Bronchial epithelial cell (primary cell): ENCODE measurements around the gene KRTAP9-9. TPM values are rescaled to one million over a fixed set of nuclear protein-coding genes. Genes with fewer than 3 reads are reported as not detected.
A peak's percentile ranks its signal among the peaks of the same experiment; 100 is the strongest.
"Not testable (repeated sequence)": the region's sequence is repeated elsewhere in the genome, so short reads cannot be mapped to it uniquely, and the experiment has no call there.

Source experiments
- DNase-seq: peaks from one replicate; pipeline ENCODE4 v3.0.0-alpha.2; 2010; ENCODE audit warnings: low read depth
- FAIRE-seq: peaks from 2 replicates; lab custom pipeline; 2011; peaks lifted over from hg19 to GRCh38; lab: Jason Lieb, UNC
- H3K27me3 ChIP-seq: 2 replicates; pipeline ENCODE4 v1.5.1; 2011; ENCODE audit warnings: low read length; ENCODE audit not compliant: control insufficient read depth, insufficient read depth
- H3K36me3 ChIP-seq: 2 replicates; pipeline ENCODE4 v1.5.1; 2011; ENCODE audit warnings: low read length; ENCODE audit not compliant: control insufficient read depth, insufficient read depth
- H3K4me3 ChIP-seq: 2 replicates; pipeline ENCODE4 v1.5.1; 2011; ENCODE audit warnings: mild to moderate bottlenecking, low read depth, low read length, control low read depth
- CTCF ChIP-seq: IDR thresholded peaks from 2 replicates; pipeline ENCODE4 v1.5.1; 2011; ENCODE audit warnings: mild to moderate bottlenecking, moderate library complexity, low read length, control low read depth, inconsistent platforms; ENCODE audit not compliant: insufficient read depth, severe bottlenecking
- total RNA-seq: library from RNA; depleted of rRNA; stranded (reverse); fragments of >200 nt; gene quantifications from 2 replicates; pipeline ENCODE4 v1.2.1, GENCODE V29; 2014

KRTAP9-9 gene
- total RNA-seq: not detected in 2 replicates

GRCh38 chr17:41255381-41256290 lies at the start of gene KRTAP9-9:
TSS of gene KRTAP9-9 (plus strand) at chr17:41255384.
- not testable (repeated sequence) for H3K36me3 ChIP-seq, H3K4me3 ChIP-seq, DNase-seq, H3K27me3 ChIP-seq, FAIRE-seq

GRCh38 chr17:41211845-41212466 lies 43.2 kb upstream of the KRTAP9-9 start:
- peak; percentile 87 for DNase-seq
- TF ChIP-seq CTCF: no peak
- H3K27me3 ChIP-seq: peaks cover 3% of the 10 kb centered on the region
- H3K4me3 ChIP-seq: no peak overlapping the region
- no peak for FAIRE-seq
- H3K36me3 ChIP-seq: no peaks in the 10 kb centered on the region

- no peak overlapping the region for H3K4me3 ChIP-seq
- TF ChIP-seq CTCF: no peak
- peaks cover 3% of the 10 kb centered on the region for H3K27me3 ChIP-seq
- H3K36me3 ChIP-seq: no peaks in the 10 kb centered on the region
- FAIRE-seq (no peak), DNase-seq (no peak)
These were observed 42.5 kb upstream of the KRTAP9-9 start for GRCh38 chr17:41212524-41213169.

GRCh38 chr17:41215681-41216080 lies 39.5 kb upstream of the KRTAP9-9 start:
- Histone ChIP-seq H3K4me3 (no peak overlapping the region), H3K27me3 (peaks cover 3% of the 10 kb centered on the region), H3K36me3 (no peaks in the 10 kb centered on the region)
- DNase-seq (no peak), FAIRE-seq (no peak)
- no peak for TF ChIP-seq CTCF

- DNase-seq (no peak), FAIRE-seq (no peak)
- Histone ChIP-seq H3K36me3 (no peaks in the 10 kb centered on the region), H3K27me3 (no peaks in the 10 kb centered on the region), H3K4me3 (no peak overlapping the region)
- TF ChIP-seq CTCF: no peak
These were observed 31.4 kb upstream of the KRTAP9-9 start for GRCh38 chr17:41223821-41224220.

GRCh38 chr17:41226051-41226450 lies 29.1 kb upstream of the KRTAP9-9 start:
- Histone ChIP-seq H3K4me3 (no peak overlapping the region), H3K27me3 (no peaks in the 10 kb centered on the region), H3K36me3 (no peaks in the 10 kb centered on the region)
- no peak for TF ChIP-seq CTCF
- DNase-seq (no peak), FAIRE-seq (no peak)

- H3K27me3 ChIP-seq, FAIRE-seq, H3K4me3 ChIP-seq, DNase-seq, H3K36me3 ChIP-seq: not testable (repeated sequence)
These were observed 28.5 kb upstream of the KRTAP9-9 start, which contains the start of gene KRTAP9-2 for GRCh38 chr17:41226598-41227095. TSS of gene KRTAP9-2 (plus strand) at chr17:41226648. CDS start at chr17:41226655, 7 bp downstream.
